Stimulated activated naive CD8-positive, alpha-beta T cell treated with anti-CD3 and anti-CD28 coated beads, Interleukin-15, amount 100 ng/mL, for 72 hours (primary cell): ENCODE data around the gene MDC1.
"Not testable (repeated sequence)": the region's sequence is repeated elsewhere in the genome, so short reads cannot be mapped to it uniquely, and the experiment has no call there.

Experiments used
- ATAC-seq: fragments of 150-1000 bp; cut with Tn5 transposase; 2 replicates; pipeline ENCODE4 v1.10.0; 2021; ENCODE audit warnings: mild to moderate bottlenecking, moderate library complexity
- DNase-seq, 2 donors: peaks; one replicate each; pipeline ENCODE4 v3.0.0; 2021 to 2022
- H3K27ac Mint-ChIP-seq, 2 donors: one replicate each; pipeline ENCODE4 v1.8.0; 2022; ENCODE audit warnings: mild to moderate bottlenecking in 2 of 2, mixed read lengths in 2 of 2, moderate library complexity in 2 of 2
- H3K27me3 Mint-ChIP-seq: one replicate; pipeline ENCODE4 v1.8.0; 2022; ENCODE audit warnings: mixed read lengths
- H3K4me1 Mint-ChIP-seq: one replicate; pipeline ENCODE4 v1.8.0; 2022; ENCODE audit warnings: mild to moderate bottlenecking, mixed read lengths
- H3K4me3 Mint-ChIP-seq, 2 donors: one replicate each; pipeline ENCODE4 v1.8.0; 2022; ENCODE audit warnings: mild to moderate bottlenecking in 2 of 2, mixed read lengths in 2 of 2, moderate library complexity in 1 of 2
- H3K9me3 Mint-ChIP-seq, 2 donors: one replicate each; pipeline ENCODE4 v1.8.0; 2022; ENCODE audit warnings: mixed read lengths in 2 of 2

The MDC1 gene

DNA sequence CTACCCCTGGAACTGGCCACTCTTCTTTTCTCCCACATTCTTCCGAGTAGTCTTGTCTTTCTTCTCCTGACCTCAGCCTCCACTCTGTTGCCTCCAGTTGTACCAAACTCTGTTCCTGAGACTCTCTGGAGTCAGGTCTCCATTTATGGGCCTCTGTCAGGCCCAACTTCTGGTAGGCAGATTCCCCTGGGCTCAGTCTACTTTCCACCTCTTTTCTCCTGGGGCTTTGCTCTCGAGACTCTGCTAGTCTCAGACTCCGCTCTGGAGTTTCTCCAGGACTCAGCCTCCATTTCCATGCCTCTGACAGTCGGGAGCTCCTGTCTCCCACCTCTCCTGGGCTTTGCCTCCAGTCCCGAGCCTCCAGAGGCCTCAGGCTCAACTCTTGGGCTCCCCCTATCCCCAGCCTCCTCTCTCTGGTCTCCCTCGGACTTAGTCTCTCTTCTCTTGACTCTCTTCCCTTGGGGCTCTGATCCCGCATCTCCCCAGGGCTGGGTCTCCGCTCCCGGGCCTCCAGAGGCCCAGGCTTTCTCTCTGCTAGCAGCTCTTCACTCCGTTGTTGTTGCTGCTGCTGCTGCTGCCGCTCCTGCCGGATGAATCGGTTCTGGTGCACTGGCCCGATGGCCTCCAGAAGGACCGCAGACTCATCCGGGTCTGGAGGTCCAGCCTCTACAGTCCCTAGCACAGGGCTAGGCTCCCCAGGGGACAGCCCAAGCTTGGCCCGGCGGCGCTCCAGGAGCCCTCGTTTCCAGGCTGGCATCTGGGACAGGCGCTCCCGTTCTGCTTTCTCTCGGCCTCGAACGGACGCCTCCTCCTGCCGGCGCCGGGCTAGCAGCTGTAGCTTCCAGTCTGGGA, 31.7 kb downstream of the MDC1 start:
- Mint-ChIP-seq H3K27ac (peak overlapping the region; percentile 86 to 94), H3K9me3 (no peaks in the 10 kb centered on the region), H3K27me3 (no peaks in the 10 kb centered on the region), H3K4me1 (peaks cover 41% of the 10 kb centered on the region), H3K4me3 (peak overlapping the region; percentile 86 to 94)
- no peak for ATAC-seq
- peak in 1 of 2 donors; percentile 40 for DNase-seq

DNA sequence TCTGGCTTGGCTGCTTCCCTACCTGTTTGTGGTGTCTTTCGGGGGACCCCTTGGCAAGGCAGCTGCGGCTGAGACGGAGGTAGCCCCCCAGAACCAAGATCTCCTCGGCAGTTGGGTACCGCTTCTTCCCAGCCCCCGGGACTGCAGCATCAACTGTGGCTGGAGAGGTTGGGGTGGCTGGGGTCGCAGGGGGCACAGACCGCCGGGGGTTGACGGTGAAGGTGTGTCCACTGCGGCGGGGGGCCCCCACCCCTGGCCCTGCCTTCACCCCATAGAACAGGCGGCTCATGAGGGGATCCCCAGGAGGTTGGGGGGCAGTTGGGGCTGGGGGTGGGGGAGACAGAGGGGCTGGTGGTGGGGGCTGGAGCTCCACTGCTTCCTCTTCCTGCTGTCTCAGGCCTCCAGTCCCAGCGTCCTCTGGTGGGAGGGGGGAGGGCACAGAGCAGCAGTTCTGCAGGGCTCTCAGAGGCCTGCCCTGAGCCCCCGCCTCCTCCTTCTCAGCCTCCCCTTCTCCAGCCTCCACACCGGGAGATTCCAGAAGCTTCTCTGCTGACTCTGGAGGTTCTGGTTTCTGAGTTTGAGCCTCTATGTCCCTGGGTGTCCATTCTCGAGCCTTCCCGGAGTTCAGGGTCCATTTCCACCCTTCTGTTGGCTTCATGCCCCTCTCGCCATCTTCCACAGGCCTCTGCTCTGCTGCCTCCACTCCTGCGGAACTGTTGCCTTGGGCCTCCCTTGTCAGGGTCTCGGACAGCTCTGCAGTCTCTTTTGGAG, 32.5 kb downstream of the MDC1 start:
- peaks cover 41% of the 10 kb centered on the region for H3K4me1 Mint-ChIP-seq
- ATAC-seq (no peak), DNase-seq (peak; percentile 41 to 69)
- H3K9me3 Mint-ChIP-seq: no peaks in the 10 kb centered on the region
- peak overlapping the region; percentile 86 to 94 for H3K4me3 Mint-ChIP-seq
- peak overlapping the region; percentile 86 to 97 for H3K27ac Mint-ChIP-seq
- H3K27me3 Mint-ChIP-seq: no peaks in the 10 kb centered on the region

DNA sequence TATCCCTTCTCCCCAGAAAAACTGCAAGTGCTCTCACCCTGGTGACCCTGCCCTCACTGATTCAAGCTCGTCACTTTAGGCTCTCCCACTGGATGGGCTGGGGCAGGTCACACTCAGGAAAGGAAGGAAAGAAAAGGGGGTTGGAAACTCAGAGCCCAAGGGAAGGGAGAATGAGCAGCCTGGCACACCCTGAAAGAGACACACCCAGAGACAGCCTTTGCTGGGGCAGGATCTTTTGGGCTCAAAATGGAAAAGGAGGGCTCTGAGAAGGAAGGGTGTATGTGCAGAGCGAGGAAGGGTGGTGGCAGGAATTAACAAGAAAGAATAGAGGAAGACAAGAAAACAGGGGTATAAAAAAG, 33.1 kb downstream of the MDC1 start:
- peaks cover 41% of the 10 kb centered on the region for H3K4me1 Mint-ChIP-seq
- H3K27me3 Mint-ChIP-seq: no peaks in the 10 kb centered on the region
- H3K9me3 Mint-ChIP-seq: no peaks in the 10 kb centered on the region
- no peak for DNase-seq
- H3K4me3 Mint-ChIP-seq: peak overlapping the region; percentile 86 to 94
- H3K27ac Mint-ChIP-seq: peak overlapping the region; percentile 85 to 97
- no peak for ATAC-seq

DNA sequence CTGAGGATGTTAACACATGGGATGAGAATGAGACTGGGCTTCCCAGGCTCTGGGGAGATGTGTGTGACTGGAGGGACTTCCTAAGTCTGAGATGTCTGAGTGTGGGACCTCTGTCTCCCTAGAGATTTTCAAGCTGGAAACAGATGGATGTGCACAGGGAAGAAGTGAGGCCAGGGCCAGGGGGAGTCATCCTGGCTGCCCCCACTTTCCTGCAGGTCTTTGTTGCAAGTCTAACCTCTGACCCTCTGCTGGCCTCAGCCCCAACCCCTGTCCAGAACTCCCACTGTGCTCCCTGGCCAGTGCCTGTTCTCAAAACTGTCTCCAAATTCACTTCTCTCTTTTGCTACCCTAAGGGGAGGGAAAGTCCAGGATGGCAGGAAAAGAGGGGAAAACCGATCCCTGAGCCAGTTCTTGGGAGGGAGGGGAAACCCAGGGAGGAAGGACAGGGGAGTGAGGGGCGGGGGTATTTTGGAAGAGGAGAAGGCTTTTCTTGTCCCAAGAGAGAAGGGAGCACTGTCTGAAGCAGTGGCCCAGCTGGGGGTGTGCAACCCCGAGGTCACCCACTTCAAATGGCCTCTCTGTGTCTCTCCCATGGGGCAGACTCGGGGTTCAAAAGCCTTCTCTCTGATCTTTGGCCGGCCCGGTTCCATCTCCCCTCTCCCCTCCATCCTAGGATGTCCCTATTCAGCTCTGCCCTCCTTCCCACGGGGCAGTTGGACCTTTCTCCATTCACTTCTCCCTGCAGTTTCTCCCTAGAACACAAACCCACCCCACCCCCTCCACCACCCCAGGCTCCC, 33.7 kb downstream of the MDC1 start:
- Mint-ChIP-seq H3K27me3 (no peaks in the 10 kb centered on the region), H3K4me1 (peaks cover 41% of the 10 kb centered on the region), H3K4me3 (peak overlapping the region; percentile 86 to 94), H3K9me3 (no peaks in the 10 kb centered on the region), H3K27ac (peak overlapping the region; percentile 96 to 97)
- DNase-seq: peak in 1 of 2 donors; percentile 29
- no peak for ATAC-seq

DNA sequence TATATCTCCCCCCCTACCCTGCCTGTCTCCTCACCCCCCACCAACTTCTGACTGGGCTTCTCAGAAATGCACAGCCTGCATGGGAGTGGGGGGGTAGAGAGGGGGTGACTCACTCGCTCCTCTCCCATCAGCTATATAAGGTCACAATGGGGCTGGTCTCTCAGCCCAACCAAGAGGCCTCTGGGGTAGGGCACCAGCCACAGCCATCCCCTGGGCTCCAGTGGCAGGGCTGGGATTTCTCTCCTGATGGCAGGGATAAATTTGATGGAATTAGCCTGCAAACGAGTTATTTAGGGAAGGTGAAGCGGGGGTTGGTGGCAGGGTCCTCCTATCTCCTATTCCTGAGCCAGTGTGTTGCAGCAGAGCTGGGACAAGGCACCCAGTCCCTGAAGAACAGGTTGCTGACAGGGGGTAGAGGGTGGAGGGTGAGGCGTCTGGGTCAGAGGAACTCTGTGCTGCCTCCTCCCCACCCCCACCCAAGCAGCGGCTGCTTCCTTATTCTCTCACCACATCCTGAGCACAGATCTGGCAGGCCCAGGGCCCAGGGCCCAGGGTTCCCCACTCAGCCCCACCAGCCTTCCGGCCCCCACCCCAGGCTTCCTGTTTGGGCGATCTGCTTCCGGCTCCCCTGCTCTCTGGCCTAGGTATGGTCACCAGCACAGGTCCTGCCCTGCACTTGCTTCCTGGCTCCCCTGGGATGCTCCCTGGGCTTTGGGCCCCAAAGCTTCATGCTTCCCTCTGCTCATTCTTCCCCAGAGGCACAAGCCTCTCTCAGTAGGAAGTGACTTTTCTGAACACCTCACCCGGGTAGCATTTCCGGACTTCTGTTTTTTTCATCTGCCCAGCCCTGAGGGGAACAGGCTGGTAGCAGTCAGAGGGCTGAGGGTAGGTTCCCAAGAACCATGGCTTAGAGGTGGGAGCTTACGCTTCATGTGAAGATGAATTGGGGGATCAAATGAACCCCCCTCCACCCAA, 34.7 kb downstream of the MDC1 start:
- Mint-ChIP-seq H3K4me3 (peak overlapping the region; percentile 86 to 94), H3K9me3 (no peaks in the 10 kb centered on the region), H3K27me3 (no peaks in the 10 kb centered on the region), H3K4me1 (peaks cover 33% of the 10 kb centered on the region), H3K27ac (peak overlapping the region; percentile 96 to 97)
- DNase-seq (peak; percentile 83 to 92), ATAC-seq (peak; percentile 81)

DNA sequence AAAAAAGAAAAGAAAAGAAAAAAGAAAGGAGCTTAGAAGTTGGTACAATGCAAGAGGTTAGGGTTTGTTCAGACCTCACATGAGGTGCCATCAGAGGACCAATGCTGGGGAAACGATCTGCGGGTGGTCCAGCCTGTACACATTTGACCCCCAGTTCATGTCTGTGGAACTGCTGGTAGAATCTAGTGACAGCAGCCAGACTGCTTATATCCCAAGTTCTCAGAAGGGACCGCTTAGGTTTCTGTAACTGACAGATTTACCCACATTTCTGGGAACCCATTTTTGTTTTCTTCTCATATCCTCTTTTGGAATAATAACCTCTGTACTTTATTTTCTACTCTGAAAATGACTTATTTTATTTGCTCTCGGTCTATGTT, 35.3 kb downstream of the MDC1 start:
- Mint-ChIP-seq H3K4me1 (peaks cover 35% of the 10 kb centered on the region), H3K9me3 (no peaks in the 10 kb centered on the region), H3K27me3 (no peaks in the 10 kb centered on the region), H3K4me3 (peak overlapping the region; percentile 86 to 94), H3K27ac (peak overlapping the region; percentile 96 to 97)
- ATAC-seq: no peak
- peak in 1 of 2 donors; percentile 26 for DNase-seq

DNA sequence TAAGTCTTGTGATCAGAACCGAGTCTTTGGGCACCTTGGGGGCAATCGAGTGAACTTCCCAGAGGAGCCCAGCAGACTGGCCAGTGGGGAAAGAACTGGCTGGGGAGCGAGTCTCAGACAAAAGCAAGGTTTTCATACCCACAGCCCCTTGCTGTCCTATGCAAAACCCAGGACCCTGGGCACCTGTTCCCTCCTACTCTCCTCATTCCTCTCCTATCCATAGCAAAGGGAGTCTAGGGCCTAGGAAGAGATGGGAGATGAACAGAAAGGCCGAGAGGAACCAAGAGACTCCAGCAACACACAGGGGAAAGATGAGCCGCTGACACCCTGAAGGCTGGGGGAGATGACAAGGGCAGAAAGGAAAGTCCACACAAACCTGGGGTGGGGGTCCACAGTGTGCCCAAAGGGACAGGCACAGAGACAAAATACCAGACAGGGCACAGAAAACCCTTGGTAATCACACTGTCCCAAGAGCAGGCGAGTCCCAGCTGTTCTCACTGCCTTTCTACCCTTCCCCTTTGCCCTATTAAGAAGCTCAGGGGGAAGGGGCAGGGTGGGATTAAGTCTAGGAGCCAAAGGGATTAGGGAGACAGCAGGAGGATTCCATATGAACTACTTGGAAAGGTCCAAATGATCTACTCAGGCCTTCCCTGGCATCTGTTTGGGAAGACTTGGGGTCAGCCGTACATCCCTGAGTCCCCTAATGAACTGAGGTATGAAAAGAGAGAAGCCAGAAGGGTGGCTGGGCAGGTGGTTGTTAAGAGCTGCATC, 37.1 kb downstream of the MDC1 start:
- DNase-seq (peak; percentile 26 to 29), ATAC-seq (no peak)
- Mint-ChIP-seq H3K27ac (peak overlapping the region; percentile 53 to 83), H3K4me3 (peak overlapping the region; percentile 86 to 94), H3K4me1 (peaks cover 47% of the 10 kb centered on the region), H3K27me3 (no peaks in the 10 kb centered on the region), H3K9me3 (no peaks in the 10 kb centered on the region)

DNA sequence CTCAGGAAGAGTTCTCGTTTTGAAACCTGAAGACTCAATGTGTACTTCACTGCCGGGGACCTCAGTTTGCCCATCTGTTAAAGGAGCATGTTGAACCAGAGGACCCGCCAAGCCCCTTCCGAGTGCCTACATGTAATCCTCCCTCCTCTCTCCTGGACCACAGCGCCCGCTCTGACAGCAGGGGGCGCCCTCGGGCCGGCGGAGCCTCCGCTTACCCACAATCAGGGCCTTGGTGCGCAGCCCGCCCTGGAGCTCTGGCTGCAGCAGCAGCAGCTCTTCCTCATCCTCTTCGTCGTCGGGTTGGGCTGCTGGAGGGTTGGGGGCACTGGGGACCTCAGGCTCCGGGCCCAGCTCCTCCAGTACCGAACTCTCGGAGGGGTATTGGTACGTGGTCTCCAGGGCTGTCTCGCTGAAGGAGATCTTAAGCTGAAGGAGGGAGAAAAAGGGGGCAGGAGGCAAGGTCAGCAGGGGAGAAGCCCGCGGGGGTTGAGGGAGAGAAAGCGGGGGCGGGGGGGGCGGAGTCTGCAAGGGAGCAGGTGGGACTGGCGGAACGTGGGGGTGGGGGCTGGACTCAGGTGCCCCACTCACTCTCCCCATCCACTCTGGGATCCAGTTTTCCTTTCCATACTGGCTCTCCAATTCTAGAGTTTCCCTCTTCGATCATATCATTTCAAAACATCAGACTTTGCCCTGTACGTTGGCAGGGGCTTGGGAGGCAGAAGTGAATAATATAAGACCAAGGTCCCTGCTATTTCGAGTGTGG, 37.9 kb downstream of the MDC1 start:
- DNase-seq (peak; percentile 92 to 94), ATAC-seq (peak; percentile 51)
- peak overlapping the region; percentile 53 to 96 for H3K27ac Mint-ChIP-seq
- peaks cover 47% of the 10 kb centered on the region for H3K4me1 Mint-ChIP-seq
- no peaks in the 10 kb centered on the region for H3K9me3 Mint-ChIP-seq
- no peaks in the 10 kb centered on the region for H3K27me3 Mint-ChIP-seq
- peak overlapping the region; percentile 86 to 94 for H3K4me3 Mint-ChIP-seq

DNA sequence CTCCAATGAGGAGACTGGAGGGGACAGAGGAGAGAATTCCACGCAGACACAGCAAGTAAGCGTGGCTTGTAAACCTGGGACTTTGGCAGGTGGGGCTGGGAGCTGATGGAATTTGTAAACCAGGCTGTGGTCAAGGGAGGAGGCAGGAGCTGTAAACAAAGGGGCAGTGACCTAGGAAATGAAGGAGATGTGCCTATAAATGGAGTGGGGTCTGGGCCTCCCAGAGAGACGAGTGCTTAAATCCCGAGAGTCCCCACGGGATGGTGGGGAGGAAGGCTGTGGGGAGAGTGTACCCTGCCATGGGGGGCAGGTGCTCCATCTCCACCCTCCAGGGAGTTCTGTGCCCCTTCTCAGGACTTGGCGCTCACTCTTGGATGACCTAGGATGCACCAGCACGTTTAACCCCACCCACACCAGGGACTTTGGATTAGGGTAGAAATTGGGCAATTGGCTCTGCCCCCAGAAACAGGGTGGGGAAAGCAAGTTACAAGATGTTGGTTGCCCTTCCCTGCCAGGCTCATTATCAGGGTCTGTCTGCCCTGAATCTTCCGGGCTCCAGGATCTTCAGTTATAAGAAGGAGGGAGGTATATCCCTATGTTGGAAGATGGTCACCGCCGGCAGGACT, 40.3 kb downstream of the MDC1 start:
- no peak overlapping the region for H3K4me3 Mint-ChIP-seq
- H3K27me3 Mint-ChIP-seq: no peaks in the 10 kb centered on the region
- peak overlapping the region; percentile 43 to 78 for H3K27ac Mint-ChIP-seq
- DNase-seq (no peak), ATAC-seq (no peak)
- H3K4me1 Mint-ChIP-seq: peaks cover 64% of the 10 kb centered on the region
- no peaks in the 10 kb centered on the region for H3K9me3 Mint-ChIP-seq

DNA sequence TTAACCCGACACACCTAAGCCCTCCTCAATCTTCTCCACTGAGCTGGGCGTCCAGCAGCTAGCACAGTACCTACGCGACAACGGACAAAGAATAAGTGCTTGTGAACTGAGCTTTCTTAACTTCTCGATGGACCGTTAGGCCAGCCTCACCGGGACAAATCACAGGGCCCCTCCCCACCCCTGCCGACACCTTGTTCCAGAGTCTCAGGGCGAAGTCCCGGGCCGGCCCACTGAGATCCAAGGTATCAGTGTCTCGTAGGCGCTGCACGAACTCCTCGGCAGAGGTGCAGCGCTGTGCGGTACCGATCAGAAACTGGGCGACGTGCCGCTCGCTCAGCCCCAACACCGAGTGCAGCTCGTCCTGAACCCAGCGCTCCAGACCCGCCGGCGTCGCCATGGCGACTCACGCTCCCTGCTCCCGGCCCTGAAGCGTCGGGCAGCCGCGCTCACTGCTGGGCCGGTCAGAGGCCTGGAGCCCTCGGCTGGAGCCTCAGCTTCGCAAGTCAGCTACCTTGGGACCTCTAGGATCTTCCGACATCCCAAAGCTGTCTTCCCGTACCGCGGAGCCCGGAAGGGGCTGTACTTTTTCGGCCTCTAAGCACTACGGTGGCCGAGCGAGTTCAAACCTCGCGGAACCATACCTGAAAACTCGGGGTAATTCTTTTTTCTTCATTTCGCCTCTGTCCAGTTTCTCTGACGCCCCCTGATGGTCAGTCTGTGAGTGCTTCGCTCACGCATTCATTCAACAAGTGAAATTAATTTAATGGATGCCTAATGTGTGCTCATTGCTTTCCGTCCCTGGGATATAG, 44.4 kb downstream of the MDC1 start, which contains the start of gene DHX16:
Gene DHX16, minus strand, starts transcription at position 562 of the 809 bp plus-strand sequence. Its CDS starts 165 bp downstream, at position 397.
- ATAC-seq (peak; percentile 87), DNase-seq (peak; percentile 88 to 91)
- H3K9me3 Mint-ChIP-seq: no peaks in the 10 kb centered on the region
- peaks cover 50% of the 10 kb centered on the region for H3K4me1 Mint-ChIP-seq
- H3K27ac Mint-ChIP-seq: peak within 1 kb of the TSS; percentile 90
- no peaks in the 10 kb centered on the region for H3K27me3 Mint-ChIP-seq
- H3K4me3 Mint-ChIP-seq: peak within 1 kb of the TSS; percentile 88 to 90

DNA sequence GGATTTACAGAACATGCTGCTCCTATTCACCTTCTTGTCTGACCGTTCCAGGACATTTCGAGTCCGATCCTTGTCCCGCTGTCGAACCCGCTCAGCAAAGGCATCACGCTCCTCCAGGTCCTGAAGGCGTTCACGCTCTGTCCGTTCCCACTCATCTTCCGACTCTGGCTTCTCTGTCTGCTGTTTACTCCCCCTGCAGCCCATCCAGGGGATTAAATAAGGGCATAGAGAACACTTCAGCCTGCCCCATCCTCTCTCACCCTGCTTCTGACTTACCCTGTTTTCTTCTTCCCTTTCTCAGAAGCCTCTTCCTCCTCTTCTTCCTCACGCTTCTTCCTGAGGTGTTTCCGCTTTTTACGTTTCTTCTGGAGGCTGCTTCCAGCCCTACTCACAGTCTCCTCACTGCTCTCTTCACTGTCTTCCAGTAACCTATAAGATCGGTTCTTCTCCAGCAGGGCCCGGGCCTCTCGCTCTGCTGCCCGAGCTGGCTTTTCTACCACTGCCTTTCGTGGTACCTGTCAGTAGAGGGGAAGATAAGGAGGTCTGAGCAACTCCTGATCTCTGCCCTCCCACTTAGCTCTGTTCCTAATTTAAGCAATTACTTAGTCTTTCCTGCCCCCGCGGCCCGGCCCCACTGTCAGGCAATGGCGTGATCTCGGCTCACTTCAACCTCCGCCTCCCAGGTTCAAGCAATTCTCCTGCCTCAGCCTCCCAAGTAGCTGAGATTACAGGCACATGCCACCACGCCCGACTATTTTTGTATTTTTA, 46.1 kb downstream of the MDC1 start:
- ATAC-seq (no peak), DNase-seq (no peak)
- Mint-ChIP-seq H3K4me3 (peak overlapping the region; percentile 88 to 90), H3K27me3 (no peaks in the 10 kb centered on the region), H3K4me1 (peaks cover 52% of the 10 kb centered on the region), H3K9me3 (no peaks in the 10 kb centered on the region), H3K27ac (no peak overlapping the region)

DNA sequence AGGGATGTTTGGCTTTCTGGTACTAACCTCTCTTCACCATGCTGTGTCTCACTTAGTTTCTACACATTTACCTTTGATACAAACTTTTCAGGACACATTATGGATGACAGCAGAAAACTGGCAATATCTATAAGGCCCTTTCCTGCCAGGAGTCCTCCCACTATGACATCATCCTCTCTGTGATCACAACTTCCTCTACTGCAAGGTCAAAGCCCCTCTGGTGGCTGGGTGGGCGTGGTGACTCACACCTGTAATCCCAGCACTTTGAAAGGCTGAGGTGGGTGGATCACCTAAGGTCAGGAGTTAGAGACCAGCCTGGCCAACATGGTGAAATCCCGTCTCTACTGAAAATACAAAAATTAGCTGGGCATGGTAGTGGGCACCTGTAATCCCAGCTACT, 50.8 kb downstream of the MDC1 start:
- not testable (repeated sequence) for H3K27me3 Mint-ChIP-seq

More for the DNA sequence above, 50.8 kb downstream of the MDC1 start:
- ATAC-seq: peak; percentile 85
- not testable (repeated sequence) for H3K4me3 Mint-ChIP-seq, H3K9me3 Mint-ChIP-seq
- Mint-ChIP-seq H3K27ac (peak overlapping the region; percentile 78 to 87), H3K4me1 (peaks cover 34% of the 10 kb centered on the region)
- DNase-seq: peak in 1 of 2 donors; percentile 56
